Measurements from ENCODE around the gene EIF4H.

The EIF4H gene

GRCh38 chr7:74214816-74215630, 40.9 kb downstream of the EIF4H start:
- H3K79me2 ChIP-seq (ENCODE audit: control insufficient read depth, low read length) = peaks cover 68% of the 10 kb centered on the region
- peaks cover 78% of the 10 kb centered on the region for H3K4me1 ChIP-seq (ENCODE audit: control insufficient read depth, low read length)
- peaks cover 72% of the 10 kb centered on the region for H3K36me3 ChIP-seq (ENCODE audit: control insufficient read depth, low read length)
- H3K27ac ChIP-seq (ENCODE audit: low read depth, low read length) = peak overlapping the region; percentile 92
- no peaks in the 10 kb centered on the region for H3K9me2 ChIP-seq (replicated peaks; ENCODE audit: control insufficient read depth, low read length)
- peaks cover 46% of the 10 kb centered on the region for H3F3A ChIP-seq (ENCODE audit: control insufficient read depth, insufficient read depth)
- H4K20me1 ChIP-seq (ENCODE audit: control insufficient read depth, insufficient read depth, low read depth, low read length) = no peaks in the 10 kb centered on the region
- no peaks in the 10 kb centered on the region for H3K9me3 ChIP-seq (ENCODE audit: control insufficient read depth, insufficient read depth, low read length)
- TF ChIP-seq EZH2phosphoT487 (IDR thresholded peaks at IDR 0.05; ENCODE audit: borderline replicate concordance, low read length) (no peak), CTCF (IDR thresholded peaks at IDR 0.05; ENCODE audit: low read depth, low read length, poor library complexity, severe bottlenecking) (no peak)
- H3K27me3 ChIP-seq (ENCODE audit: control insufficient read depth, low read length) = no peaks in the 10 kb centered on the region
- H3K4me3 ChIP-seq (ENCODE audit: low read length) = peak overlapping the region; percentile 56
- peak overlapping the region; percentile 69 for H3K4me2 ChIP-seq (ENCODE audit: low read length)

- Histone ChIP-seq H3K36me3 (ENCODE audit: control insufficient read depth, low read length) (peaks cover 76% of the 10 kb centered on the region), H3F3A (ENCODE audit: control insufficient read depth, insufficient read depth) (peaks cover 37% of the 10 kb centered on the region), H3K27me3 (ENCODE audit: control insufficient read depth, low read length) (no peaks in the 10 kb centered on the region), H3K9me2 (replicated peaks; ENCODE audit: control insufficient read depth, low read length) (no peaks in the 10 kb centered on the region), H3K27ac (ENCODE audit: low read depth, low read length) (peak overlapping the region; percentile 92), H3K4me1 (ENCODE audit: control insufficient read depth, low read length) (peaks cover 83% of the 10 kb centered on the region), H3K4me3 (ENCODE audit: low read length) (peak overlapping the region; percentile 56), H3K9me3 (ENCODE audit: control insufficient read depth, insufficient read depth, low read length) (no peaks in the 10 kb centered on the region), H4K20me1 (ENCODE audit: control insufficient read depth, insufficient read depth, low read depth, low read length) (no peaks in the 10 kb centered on the region), H3K79me2 (ENCODE audit: control insufficient read depth, low read length) (peaks cover 59% of the 10 kb centered on the region), H3K4me2 (ENCODE audit: low read length) (peak overlapping the region; percentile 69)
- no peak for TF ChIP-seq CTCF (IDR thresholded peaks at IDR 0.05; ENCODE audit: low read depth, low read length, poor library complexity, severe bottlenecking)
- no peak for TF ChIP-seq EZH2phosphoT487 (IDR thresholded peaks at IDR 0.05; ENCODE audit: borderline replicate concordance, low read length)
Observed at GRCh38 chr7:74215921-74216320, 41.8 kb downstream of the EIF4H start.

DNA sequence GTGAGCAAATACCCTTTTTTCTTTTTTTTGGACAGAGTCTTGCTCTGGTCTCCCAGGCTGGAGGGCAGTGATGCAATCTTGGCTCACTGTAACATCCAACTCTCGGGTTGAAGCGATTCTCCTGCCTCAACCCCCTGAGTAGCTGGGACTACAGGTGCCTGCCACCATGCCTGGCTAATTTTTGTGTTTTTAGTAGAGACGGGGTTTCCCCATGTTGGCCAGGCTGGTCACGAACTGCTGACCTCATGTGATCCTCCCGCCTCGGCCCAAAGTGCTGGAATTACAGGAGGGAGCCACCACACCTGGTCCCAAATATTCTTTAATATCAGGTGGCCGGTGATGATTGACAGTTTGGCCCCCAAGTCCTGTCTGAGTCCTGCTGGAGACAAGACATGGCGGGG, 42.2 kb downstream of the EIF4H start:
- no peaks in the 10 kb centered on the region for H3K9me3 ChIP-seq (ENCODE audit: control insufficient read depth, insufficient read depth, low read length)
- no peaks in the 10 kb centered on the region for H4K20me1 ChIP-seq (ENCODE audit: control insufficient read depth, insufficient read depth, low read depth, low read length)
- no peak for TF ChIP-seq CTCF (IDR thresholded peaks at IDR 0.05; ENCODE audit: low read depth, low read length, poor library complexity, severe bottlenecking)
- no peak for TF ChIP-seq EZH2phosphoT487 (IDR thresholded peaks at IDR 0.05; ENCODE audit: borderline replicate concordance, low read length)
- peaks cover 37% of the 10 kb centered on the region for H3F3A ChIP-seq (ENCODE audit: control insufficient read depth, insufficient read depth)
- H3K27me3 ChIP-seq (ENCODE audit: control insufficient read depth, low read length) = no peaks in the 10 kb centered on the region
- H3K36me3 ChIP-seq (ENCODE audit: control insufficient read depth, low read length) = peaks cover 78% of the 10 kb centered on the region
- H3K4me1 ChIP-seq (ENCODE audit: control insufficient read depth, low read length) = peaks cover 84% of the 10 kb centered on the region
- no peaks in the 10 kb centered on the region for H3K9me2 ChIP-seq (replicated peaks; ENCODE audit: control insufficient read depth, low read length)
- H3K27ac ChIP-seq (ENCODE audit: low read depth, low read length) = peak overlapping the region; percentile 92
- H3K79me2 ChIP-seq (ENCODE audit: control insufficient read depth, low read length) = peaks cover 55% of the 10 kb centered on the region
- peak overlapping the region; percentile 56 for H3K4me3 ChIP-seq (ENCODE audit: low read length)
- H3K4me2 ChIP-seq (ENCODE audit: low read length) = peak overlapping the region; percentile 69

All from DOHH2 (cell line).